WTC11 (cell line): ENCODE data around the gene HSDL1. TPM values are rescaled to one million over a fixed set of nuclear protein-coding genes. Genes with fewer than 3 reads are reported as not detected.

ENCODE experiments used
- ATAC-seq: fragments of 200-7000 bp; cut with Tn5 transposase; 2 replicates; pipeline ENCODE4 v1.10.0; 2021; ENCODE audit warnings: mild to moderate bottlenecking, moderate library complexity
- CTCF ChIA-PET: fragments of 300-600 bp; sonication (Branson Sonifier 250); formaldehyde crosslinking; loops from one replicate; lab custom pipeline; 2021; ENCODE audit warnings: antibody characterized with exemption; lab: Charles Lee
- POLR2A ChIA-PET: fragments of 350-600 bp; sonication (Branson Sonifier 250); formaldehyde crosslinking; loops from one replicate; lab custom pipeline; 2021; ENCODE audit warnings: antibody characterized with exemption; lab: Charles Lee
- DNase-seq: peaks from one replicate; pipeline ENCODE4 v3.0.0; 2021; ENCODE audit warnings: low spot score
- H3K27ac Mint-ChIP-seq: 2 replicates; pipeline ENCODE4 v1.8.0; 2021; ENCODE audit warnings: mixed read lengths
- H3K27me3 Mint-ChIP-seq: 2 replicates; pipeline ENCODE4 v1.8.0; 2021; ENCODE audit warnings: low read depth, mild to moderate bottlenecking, moderate library complexity, mixed read lengths
- H3K36me3 Mint-ChIP-seq: 2 replicates; pipeline ENCODE4 v1.8.0; 2021; ENCODE audit warnings: mixed read lengths
- H3K4me1 Mint-ChIP-seq: 2 replicates; pipeline ENCODE4 v1.8.0; 2022; ENCODE audit warnings: mixed read lengths
- H3K4me3 Mint-ChIP-seq: 2 replicates; pipeline ENCODE4 v1.8.0; 2021; ENCODE audit warnings: mild to moderate bottlenecking, moderate library complexity, mixed read lengths
- H3K9me3 Mint-ChIP-seq: 2 replicates; pipeline ENCODE4 v1.8.0; 2021; ENCODE audit warnings: mixed read lengths
- ATF2 ChIP-seq: sonication (generic); formaldehyde crosslinking; IDR thresholded peaks from 2 replicates; pipeline ENCODE4 v1.8.1; 2022; ENCODE audit warnings: low read depth, missing genetic modification reagents, borderline replicate concordance
- ATF6 ChIP-seq: sonication (generic); formaldehyde crosslinking; IDR thresholded peaks from 2 replicates; pipeline ENCODE4 v1.8.1; 2023; ENCODE audit warnings: mild to moderate bottlenecking, missing genetic modification reagents
- CDX4 ChIP-seq: fragments of 250-450 bp; sonication (Bioruptor Pico); IDR thresholded peaks from 2 replicates; pipeline ENCODE4 v1.9.0; 2021; ENCODE audit warnings: moderate library complexity, mild to moderate bottlenecking, inconsistent platforms, borderline replicate concordance
- EMX1 ChIP-seq: fragments of 250-450 bp; sonication (Bioruptor Pico); IDR thresholded peaks from 2 replicates; pipeline ENCODE4 v1.8.0; 2021; ENCODE audit warnings: mild to moderate bottlenecking
- MLX ChIP-seq: sonication (generic); formaldehyde crosslinking; IDR thresholded peaks from 2 replicates; pipeline ENCODE4 v1.8.1; 2023; ENCODE audit warnings: mild to moderate bottlenecking, missing genetic modification reagents, moderate library complexity
- MXD4 ChIP-seq: fragments of 250-450 bp; sonication (Bioruptor Pico); IDR thresholded peaks from 2 replicates; pipeline ENCODE4 v1.8.0; 2021; ENCODE audit warnings: mild to moderate bottlenecking, moderate library complexity, borderline replicate concordance
- TEAD1 ChIP-seq: sonication (generic); formaldehyde crosslinking; IDR thresholded peaks from 2 replicates; pipeline ENCODE4 v1.8.0; 2022; ENCODE audit warnings: mild to moderate bottlenecking, missing genetic modification reagents
- USF2 ChIP-seq: sonication (generic); formaldehyde crosslinking; IDR thresholded peaks from 2 replicates; pipeline ENCODE4 v1.8.1; 2023; ENCODE audit warnings: mild to moderate bottlenecking, missing genetic modification reagents, moderate library complexity
- ZMAT4 ChIP-seq: fragments of 250-450 bp; sonication (Bioruptor Pico); IDR thresholded peaks from 2 replicates; pipeline ENCODE4 v1.9.0; 2021; ENCODE audit warnings: mild to moderate bottlenecking
- ZNF232 ChIP-seq: sonication (generic); formaldehyde crosslinking; IDR thresholded peaks from 2 replicates; pipeline ENCODE4 v1.8.0; 2022; ENCODE audit warnings: mild to moderate bottlenecking, missing genetic modification reagents
- ZNF281 ChIP-seq: sonication (generic); formaldehyde crosslinking; IDR thresholded peaks from 2 replicates; pipeline ENCODE4 v1.8.0; 2023; ENCODE audit warnings: mild to moderate bottlenecking, missing genetic modification reagents
- ZNF423 ChIP-seq: fragments of 250-450 bp; sonication (Bioruptor Pico); IDR thresholded peaks from 2 replicates; pipeline ENCODE4 v2.1.2; 2022; ENCODE audit warnings: mild to moderate bottlenecking, moderate library complexity
- total RNA-seq: library from RNA; stranded (reverse); gene quantifications from 3 replicates; pipeline ENCODE4 v1.2.3, GENCODE V29; 2021
- TF ChIP-seq, protein P1 (sequence below): sonication (generic); formaldehyde crosslinking; IDR thresholded peaks from 2 replicates; pipeline ENCODE4 v1.8.1; 2022; ENCODE audit warnings: mild to moderate bottlenecking, moderate library complexity, missing genetic modification reagents
- TF ChIP-seq, protein P2 (sequence below): sonication (generic); formaldehyde crosslinking; IDR thresholded peaks from 2 replicates; pipeline ENCODE4 v1.8.1; 2023; ENCODE audit warnings: mild to moderate bottlenecking, missing genetic modification reagents

HSDL1 gene
- total RNA-seq, 1 experiment from 2014 or later = 48.6 TPM

DNA sequence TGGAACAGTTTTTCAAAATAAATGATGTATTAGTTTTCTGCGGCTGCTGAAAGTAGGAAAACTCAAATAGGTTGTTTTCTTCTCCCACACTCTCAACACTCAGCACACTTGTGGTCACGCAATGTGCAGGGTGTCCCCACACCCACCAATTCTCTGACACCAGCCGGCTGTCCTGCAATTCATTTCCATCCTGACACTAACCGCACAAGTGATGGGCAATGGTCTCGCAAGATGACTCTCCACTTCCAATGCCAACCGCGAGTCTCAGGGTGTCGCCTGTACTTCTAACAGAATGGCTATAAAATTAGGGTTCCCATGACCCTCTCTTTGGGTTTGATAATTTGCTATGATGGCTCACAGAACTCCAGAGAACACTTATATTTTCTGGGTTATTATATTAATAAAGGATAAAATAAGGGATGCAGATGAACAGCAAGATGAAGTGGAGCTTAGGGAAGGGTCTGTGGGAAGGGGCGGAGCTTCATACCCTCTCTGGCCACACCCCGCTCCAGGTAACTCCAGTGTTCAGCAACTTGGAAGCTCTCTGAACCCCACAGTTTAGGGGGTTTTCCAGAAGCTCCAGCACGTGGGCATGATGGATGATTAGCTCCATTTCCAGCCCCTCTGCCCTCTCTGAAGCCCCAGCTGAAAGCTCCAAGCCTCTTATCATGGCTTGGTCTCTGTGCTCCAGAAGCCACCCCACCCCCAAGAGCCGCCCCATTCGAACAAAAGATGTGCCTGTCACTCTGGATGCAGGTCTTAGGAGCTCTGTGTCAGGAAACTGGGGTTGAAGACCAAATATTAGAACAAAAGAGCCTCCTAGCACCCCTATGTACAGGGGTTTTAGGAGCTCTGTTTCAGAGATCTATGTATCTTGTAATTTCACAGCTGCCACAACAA, 22.1 kb upstream of the HSDL1 start:
- H3K27ac Mint-ChIP-seq = no peak overlapping the region
- no peaks in the 10 kb centered on the region; the same call in 1 of the 2 replicates for H3K27me3 Mint-ChIP-seq
- H3K36me3 Mint-ChIP-seq = no peaks in the 10 kb centered on the region
- no peak overlapping the region for H3K4me3 Mint-ChIP-seq
- ATAC-seq = peak; percentile 89
- H3K4me1 Mint-ChIP-seq = no peaks in the 10 kb centered on the region
- POLR2A ChIA-PET = no interaction called here
- CTCF ChIA-PET = interaction anchor here (0.7 to 2.8 kb wide), 12 partner anchors 9 to 317 kb away, joined by 3 to 20 read pairs (median 4); partner anchors contain the start of genes HSDL1, MBTPS1 and TAF1C
- no peak for DNase-seq
- no peak for TF ChIP-seq MXD4 (CRISPR knock-in tag)
- no peak for TF ChIP-seq ATF2 (CRISPR knock-in tag)
- TF ChIP-seq USF2 = no peak
- no peak for TF ChIP-seq ATF6 (CRISPR knock-in tag)
- TF ChIP-seq ZMAT4 (CRISPR knock-in tag) = no peak
- TF ChIP-seq CDX4 (CRISPR knock-in tag) = no peak
- TF ChIP-seq, protein P1, sequence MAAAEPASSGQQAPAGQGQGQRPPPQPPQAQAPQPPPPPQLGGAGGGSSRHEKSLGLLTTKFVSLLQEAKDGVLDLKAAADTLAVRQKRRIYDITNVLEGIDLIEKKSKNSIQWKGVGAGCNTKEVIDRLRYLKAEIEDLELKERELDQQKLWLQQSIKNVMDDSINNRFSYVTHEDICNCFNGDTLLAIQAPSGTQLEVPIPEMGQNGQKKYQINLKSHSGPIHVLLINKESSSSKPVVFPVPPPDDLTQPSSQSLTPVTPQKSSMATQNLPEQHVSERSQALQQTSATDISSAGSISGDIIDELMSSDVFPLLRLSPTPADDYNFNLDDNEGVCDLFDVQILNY (CRISPR knock-in tag) = no peak
- no peak for TF ChIP-seq ZNF423
- TF ChIP-seq EMX1 (CRISPR knock-in tag) = no peak
- no peak for TF ChIP-seq ZNF232 (CRISPR knock-in tag)
- no peak for TF ChIP-seq MLX
- TF ChIP-seq, protein P2, sequence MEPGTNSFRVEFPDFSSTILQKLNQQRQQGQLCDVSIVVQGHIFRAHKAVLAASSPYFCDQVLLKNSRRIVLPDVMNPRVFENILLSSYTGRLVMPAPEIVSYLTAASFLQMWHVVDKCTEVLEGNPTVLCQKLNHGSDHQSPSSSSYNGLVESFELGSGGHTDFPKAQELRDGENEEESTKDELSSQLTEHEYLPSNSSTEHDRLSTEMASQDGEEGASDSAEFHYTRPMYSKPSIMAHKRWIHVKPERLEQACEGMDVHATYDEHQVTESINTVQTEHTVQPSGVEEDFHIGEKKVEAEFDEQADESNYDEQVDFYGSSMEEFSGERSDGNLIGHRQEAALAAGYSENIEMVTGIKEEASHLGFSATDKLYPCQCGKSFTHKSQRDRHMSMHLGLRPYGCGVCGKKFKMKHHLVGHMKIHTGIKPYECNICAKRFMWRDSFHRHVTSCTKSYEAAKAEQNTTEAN (CRISPR knock-in tag) = no peak
- no peak for TF ChIP-seq ZNF281 (CRISPR knock-in tag)
- TF ChIP-seq TEAD1 (CRISPR knock-in tag) = no peak
- TF ChIP-seq, all 79 proteins: peak for 0
- no peaks in the 10 kb centered on the region for H3K9me3 Mint-ChIP-seq
